GM12874 (cell line): ENCODE measurements around the gene KCMF1.

Experiments used
- TF ChIP-seq, protein P1 (sequence below): IDR thresholded peaks from 2 replicates; pipeline ENCODE4 v1.5.1; 2011; ENCODE audit warnings: low read depth, mild to moderate bottlenecking, control low read depth, low read length, moderate library complexity; ENCODE audit not compliant: insufficient read depth

The KCMF1 gene

GRCh38 chr2:84959095-84959565, 11.8 kb upstream of the KCMF1 start:
- TF ChIP-seq, protein P1, sequence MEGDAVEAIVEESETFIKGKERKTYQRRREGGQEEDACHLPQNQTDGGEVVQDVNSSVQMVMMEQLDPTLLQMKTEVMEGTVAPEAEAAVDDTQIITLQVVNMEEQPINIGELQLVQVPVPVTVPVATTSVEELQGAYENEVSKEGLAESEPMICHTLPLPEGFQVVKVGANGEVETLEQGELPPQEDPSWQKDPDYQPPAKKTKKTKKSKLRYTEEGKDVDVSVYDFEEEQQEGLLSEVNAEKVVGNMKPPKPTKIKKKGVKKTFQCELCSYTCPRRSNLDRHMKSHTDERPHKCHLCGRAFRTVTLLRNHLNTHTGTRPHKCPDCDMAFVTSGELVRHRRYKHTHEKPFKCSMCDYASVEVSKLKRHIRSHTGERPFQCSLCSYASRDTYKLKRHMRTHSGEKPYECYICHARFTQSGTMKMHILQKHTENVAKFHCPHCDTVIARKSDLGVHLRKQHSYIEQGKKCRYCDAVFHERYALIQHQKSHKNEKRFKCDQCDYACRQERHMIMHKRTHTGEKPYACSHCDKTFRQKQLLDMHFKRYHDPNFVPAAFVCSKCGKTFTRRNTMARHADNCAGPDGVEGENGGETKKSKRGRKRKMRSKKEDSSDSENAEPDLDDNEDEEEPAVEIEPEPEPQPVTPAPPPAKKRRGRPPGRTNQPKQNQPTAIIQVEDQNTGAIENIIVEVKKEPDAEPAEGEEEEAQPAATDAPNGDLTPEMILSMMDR: no peak

DNA sequence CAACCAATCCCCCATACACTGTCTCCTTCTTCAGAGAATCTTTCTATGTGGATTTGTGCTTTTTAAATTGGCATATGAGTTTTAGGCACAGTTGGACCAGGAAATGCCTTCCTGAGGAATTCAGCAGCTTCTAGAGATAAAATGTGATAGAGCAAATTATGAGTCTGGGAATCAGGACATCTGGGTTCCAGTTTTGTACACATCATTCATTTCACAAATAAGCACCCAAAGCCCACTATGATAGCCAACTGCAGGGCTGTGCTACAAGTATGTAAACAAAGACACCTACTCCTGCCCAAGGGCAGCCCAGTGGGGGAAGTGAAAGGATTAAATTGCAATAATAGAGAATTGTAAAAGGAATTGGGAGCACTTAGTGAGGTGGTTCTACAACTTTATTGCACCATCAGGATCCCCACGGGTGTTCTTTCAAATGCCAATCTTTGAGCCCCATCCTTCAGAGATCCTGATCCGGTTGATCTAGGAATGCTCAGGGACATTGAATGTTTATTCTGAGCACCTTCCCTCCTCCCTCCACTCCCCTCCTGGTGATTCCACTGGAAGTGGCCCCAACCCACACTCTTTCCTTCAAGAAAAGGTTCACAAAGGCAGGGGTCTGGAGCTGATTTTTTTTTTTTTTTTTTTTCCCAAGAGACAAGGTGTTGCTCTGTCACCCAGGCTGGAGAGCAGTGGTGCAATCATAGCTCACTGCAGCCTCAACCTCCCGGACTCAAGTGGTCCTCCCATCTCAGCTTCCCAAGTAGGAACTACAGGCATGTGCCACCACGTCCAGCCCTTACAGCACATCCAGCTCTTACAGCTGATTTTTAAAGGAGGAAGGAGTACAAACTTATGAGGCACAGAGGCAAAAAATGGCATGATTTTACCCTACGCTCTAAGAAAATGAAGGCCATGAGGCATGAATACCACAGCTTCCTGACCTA, 11.1 kb upstream of the KCMF1 start:
- TF ChIP-seq, protein P1: no peak

DNA sequence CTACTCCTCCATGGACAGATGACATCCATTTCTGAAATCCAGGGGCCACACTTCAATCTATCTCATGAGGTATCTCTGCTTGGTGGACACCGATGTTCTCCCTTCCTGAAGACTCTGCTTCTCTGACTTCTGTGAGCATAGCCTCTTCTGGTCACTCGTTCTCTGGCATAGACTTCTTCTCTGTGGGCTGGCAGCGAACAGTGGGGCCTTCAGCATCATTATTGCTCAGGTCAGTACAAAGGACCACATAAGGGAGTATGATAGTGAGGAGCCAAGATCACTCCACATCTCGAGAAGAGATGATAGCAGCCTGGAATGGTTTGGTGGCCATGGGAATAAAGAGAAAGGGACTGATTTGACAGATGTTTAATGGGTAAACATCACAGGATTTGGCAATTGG, 8.0 kb upstream of the KCMF1 start:
- TF ChIP-seq, protein P1: no peak

- TF ChIP-seq, protein P1: no peak
Measured at GRCh38 chr2:84963323-84963691, 7.7 kb upstream of the KCMF1 start.

DNA sequence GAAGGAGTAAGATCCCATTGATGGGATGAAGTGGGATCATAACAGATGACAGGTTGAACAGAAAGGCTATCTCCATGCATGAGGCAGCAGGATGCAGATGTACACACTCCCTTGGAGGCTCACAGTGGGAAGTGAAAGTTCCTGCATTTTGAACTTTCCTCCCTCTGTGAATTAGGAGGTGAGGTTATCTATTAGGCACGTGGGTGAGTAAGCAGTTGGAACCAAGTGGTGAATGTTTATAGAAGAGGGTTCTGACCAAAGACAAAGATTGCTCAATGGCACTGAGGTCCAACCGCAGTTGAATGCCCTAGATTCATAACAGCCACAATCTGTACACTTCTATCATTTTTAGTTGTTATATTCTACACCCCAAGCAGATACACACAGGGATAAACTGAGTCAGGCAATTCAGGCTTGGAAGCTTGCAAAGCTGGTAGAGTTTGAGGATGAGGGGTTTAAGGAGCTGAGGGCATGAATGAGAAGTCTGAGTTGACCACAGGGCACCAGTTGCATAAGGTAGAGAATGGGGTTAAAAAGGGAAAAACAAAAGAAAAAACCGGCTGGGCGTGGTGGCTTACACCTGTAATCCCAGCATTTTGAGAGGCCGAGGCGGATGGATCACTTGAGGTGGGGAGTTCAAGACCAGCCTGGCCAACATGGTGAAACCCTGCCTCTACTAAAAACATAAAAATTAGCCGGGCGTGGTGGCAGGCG, 7.1 kb upstream of the KCMF1 start:
- TF ChIP-seq, protein P1: no peak

DNA sequence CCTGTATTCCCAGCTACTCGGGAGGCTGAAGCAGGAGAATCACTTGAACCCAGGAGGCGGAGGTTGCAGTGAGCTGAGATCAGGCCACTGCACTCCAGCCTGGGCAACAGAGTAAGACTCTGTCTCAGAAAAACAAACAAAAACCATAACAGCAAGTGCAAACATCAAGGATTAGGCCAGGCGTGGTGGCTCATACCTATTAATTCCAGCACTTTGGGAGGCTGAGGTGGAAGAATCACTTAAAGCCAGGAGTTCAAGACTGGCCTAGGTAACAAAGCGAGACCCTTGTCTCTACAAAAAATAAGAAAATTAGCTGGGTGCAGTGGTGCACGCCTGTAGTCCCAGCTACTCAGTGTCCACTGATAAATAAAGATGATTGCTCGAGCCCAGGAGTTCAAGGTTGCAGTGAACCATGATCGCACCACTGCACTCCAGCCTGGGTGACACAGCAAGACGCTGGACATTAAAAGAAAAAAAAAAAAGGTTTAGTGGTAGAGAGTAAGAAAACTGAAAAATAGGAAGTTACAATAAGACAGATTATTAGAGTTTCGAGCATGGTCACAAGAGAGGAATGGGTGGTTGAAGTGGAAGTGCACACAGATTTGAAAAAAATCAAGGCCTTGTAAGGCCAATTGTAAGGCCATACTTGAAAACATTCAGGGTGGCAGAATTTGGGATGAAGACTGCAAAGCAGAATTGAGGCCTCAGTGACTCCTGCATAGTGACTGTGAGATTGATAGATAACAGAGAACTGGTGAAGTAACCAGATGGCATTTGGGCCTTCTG, 6.4 kb upstream of the KCMF1 start:
- TF ChIP-seq, protein P1: no peak

DNA sequence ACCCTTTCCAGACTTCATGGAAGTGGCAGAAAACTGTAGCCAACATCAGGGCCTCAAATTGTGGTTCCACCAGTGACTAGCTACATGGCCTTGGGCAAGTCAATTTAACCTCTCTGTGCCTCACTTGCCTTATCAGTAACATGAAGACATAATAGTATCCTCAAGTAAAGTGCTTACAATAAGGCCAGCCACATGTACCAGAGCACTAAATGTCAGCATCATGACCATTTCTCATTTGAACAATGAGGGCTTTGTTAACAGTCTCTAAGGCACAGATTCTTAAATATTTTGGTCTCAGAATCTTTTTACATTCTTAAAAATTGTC, 5.8 kb upstream of the KCMF1 start:
- TF ChIP-seq, protein P1: no peak
